HEK293 (cell line): ENCODE measurements around the gene CASP8AP2.

Experiments
- KLF1 ChIP-seq: fragments of 450-650 bp; formaldehyde crosslinking; IDR thresholded peaks from 2 replicates; pipeline ENCODE4 v1.5.1; 2016; ENCODE audit warnings: missing biosample characterization, missing genetic modification characterization
- MYNN ChIP-seq: fragments of 450-650 bp; formaldehyde crosslinking; IDR thresholded peaks from 2 replicates; pipeline ENCODE4 v1.5.1; 2016; ENCODE audit warnings: missing biosample characterization, missing genetic modification characterization, borderline replicate concordance
- OVOL3 ChIP-seq: fragments of 450-650 bp; formaldehyde crosslinking; IDR thresholded peaks from 2 replicates; pipeline ENCODE4 v1.5.1; 2016; ENCODE audit warnings: missing biosample characterization, missing genetic modification characterization
- PRDM4 ChIP-seq: fragments of 450-650 bp; formaldehyde crosslinking; IDR thresholded peaks from 2 replicates; pipeline ENCODE4 v1.5.1; 2017; ENCODE audit warnings: missing biosample characterization, missing genetic modification characterization
- RBAK ChIP-seq: fragments of 450-650 bp; formaldehyde crosslinking; IDR thresholded peaks from 2 replicates; pipeline ENCODE4 v1.5.1; 2016; ENCODE audit warnings: missing biosample characterization, missing genetic modification characterization
- SALL2 ChIP-seq: fragments of 450-650 bp; formaldehyde crosslinking; IDR thresholded peaks from 2 replicates; pipeline ENCODE4 v1.5.0; 2017; ENCODE audit warnings: missing biosample characterization, mild to moderate bottlenecking, missing genetic modification characterization, borderline replicate concordance
- ZBTB20 ChIP-seq: fragments of 450-650 bp; formaldehyde crosslinking; IDR thresholded peaks from 2 replicates; pipeline ENCODE4 v1.5.1; 2016; ENCODE audit warnings: missing biosample characterization, missing genetic modification characterization
- ZBTB7A ChIP-seq: fragments of 450-650 bp; formaldehyde crosslinking; IDR thresholded peaks from 2 replicates; pipeline ENCODE4 v1.5.1; 2016; ENCODE audit warnings: low read depth, missing biosample characterization, missing genetic modification characterization
- ZBTB8A ChIP-seq: fragments of 450-650 bp; formaldehyde crosslinking; IDR thresholded peaks from 2 replicates; pipeline ENCODE4 v1.5.1; 2016; ENCODE audit warnings: missing biosample characterization, missing genetic modification characterization
- ZEB2 ChIP-seq: fragments of 450-650 bp; formaldehyde crosslinking; IDR thresholded peaks from 2 replicates; pipeline ENCODE4 v1.5.1; 2016; ENCODE audit warnings: missing biosample characterization, missing genetic modification characterization
- ZFP37 ChIP-seq: fragments of 450-650 bp; formaldehyde crosslinking; IDR thresholded peaks from 2 replicates; pipeline ENCODE4 v1.5.1; 2016; ENCODE audit warnings: missing biosample characterization, missing genetic modification characterization
- ZNF10 ChIP-seq: fragments of 450-650 bp; formaldehyde crosslinking; IDR thresholded peaks from 2 replicates; pipeline ENCODE4 v1.5.1; 2017; ENCODE audit warnings: missing biosample characterization, missing genetic modification characterization
- ZNF121 ChIP-seq: fragments of 450-650 bp; formaldehyde crosslinking; IDR thresholded peaks from 2 replicates; pipeline ENCODE4 v1.5.1; 2016; ENCODE audit warnings: missing biosample characterization, missing genetic modification characterization
- ZNF184 ChIP-seq: fragments of 450-650 bp; IDR thresholded peaks from 2 replicates; pipeline ENCODE4 v1.5.1; 2018; ENCODE audit warnings: missing biosample characterization, mild to moderate bottlenecking, missing genetic modification characterization
- ZNF19 ChIP-seq: fragments of 450-650 bp; formaldehyde crosslinking; IDR thresholded peaks from 2 replicates; pipeline ENCODE4; 2016; ENCODE audit warnings: missing biosample characterization, missing genetic modification characterization, low read depth
- ZNF24 ChIP-seq: fragments of 450-650 bp; formaldehyde crosslinking; IDR thresholded peaks from 2 replicates; pipeline ENCODE4 v1.5.1; 2016; ENCODE audit warnings: missing biosample characterization, missing genetic modification characterization
- ZNF302 ChIP-seq: fragments of 450-650 bp; formaldehyde crosslinking; IDR thresholded peaks from 2 replicates; pipeline ENCODE4 v1.5.1; 2016; ENCODE audit warnings: missing biosample characterization, missing genetic modification characterization, low read depth
- ZNF416 ChIP-seq: fragments of 450-650 bp; formaldehyde crosslinking; IDR thresholded peaks from 2 replicates; pipeline ENCODE4 v1.5.1; 2016; ENCODE audit warnings: missing biosample characterization, missing genetic modification characterization
- ZNF433 ChIP-seq: fragments of 450-650 bp; formaldehyde crosslinking; IDR thresholded peaks from 2 replicates; pipeline ENCODE4 v1.5.1; 2016; ENCODE audit warnings: missing biosample characterization, missing genetic modification characterization, low read depth
- ZNF449 ChIP-seq: fragments of 450-650 bp; formaldehyde crosslinking; IDR thresholded peaks from 2 replicates; pipeline ENCODE4 v1.5.1; 2017; ENCODE audit warnings: missing biosample characterization, mild to moderate bottlenecking, missing genetic modification characterization, moderate library complexity
- ZNF521 ChIP-seq: fragments of 450-650 bp; formaldehyde crosslinking; IDR thresholded peaks from 2 replicates; pipeline ENCODE4 v1.5.1; 2017; ENCODE audit warnings: missing biosample characterization, mild to moderate bottlenecking, missing genetic modification characterization
- ZNF530 ChIP-seq: fragments of 450-650 bp; formaldehyde crosslinking; IDR thresholded peaks from 2 replicates; pipeline ENCODE4 v1.5.1; 2016; ENCODE audit warnings: low read depth, missing biosample characterization, missing genetic modification characterization
- ZNF555 ChIP-seq: fragments of 450-650 bp; formaldehyde crosslinking; conservative IDR thresholded peaks from 2 replicates; pipeline ENCODE4 v1.5.1; 2017; ENCODE audit warnings: missing biosample characterization, mild to moderate bottlenecking, missing genetic modification characterization, inconsistent platforms
- ZNF660 ChIP-seq: fragments of 450-650 bp; IDR thresholded peaks from 2 replicates; pipeline ENCODE4 v1.5.1; 2018; ENCODE audit warnings: missing biosample characterization, mild to moderate bottlenecking, missing genetic modification characterization
- ZNF768 ChIP-seq: fragments of 450-650 bp; formaldehyde crosslinking; IDR thresholded peaks from 2 replicates; pipeline ENCODE4 v1.5.1; 2018; ENCODE audit warnings: missing biosample characterization, mild to moderate bottlenecking, missing genetic modification characterization
- ZNF837 ChIP-seq: fragments of 450-650 bp; formaldehyde crosslinking; IDR thresholded peaks from 2 replicates; pipeline ENCODE4 v1.5.1; 2016; ENCODE audit warnings: missing biosample characterization, missing genetic modification characterization
- TF ChIP-seq, protein P1 (sequence below): fragments of 450-650 bp; formaldehyde crosslinking; conservative IDR thresholded peaks from 2 replicates; pipeline ENCODE4 v1.5.1; 2016; ENCODE audit warnings: low read depth, missing biosample characterization, missing genetic modification characterization
- TF ChIP-seq, protein P2 (sequence below): sonication (generic); formaldehyde crosslinking; IDR thresholded peaks from 2 replicates; pipeline ENCODE4 v1.8.1; 2022; ENCODE audit warnings: mild to moderate bottlenecking, moderate library complexity, missing genetic modification reagents

Gene CASP8AP2

GRCh38 chr6:89829472-89830169, at the start of gene CASP8AP2 (continued):
- TF ChIP-seq ZNF433 (tag by site-specific recombination), result no peak
- TF ChIP-seq ZNF121, result 0 out of 2 replicates have a peak, but pooled peaks have one; percentile 41
- TF ChIP-seq, protein P1, sequence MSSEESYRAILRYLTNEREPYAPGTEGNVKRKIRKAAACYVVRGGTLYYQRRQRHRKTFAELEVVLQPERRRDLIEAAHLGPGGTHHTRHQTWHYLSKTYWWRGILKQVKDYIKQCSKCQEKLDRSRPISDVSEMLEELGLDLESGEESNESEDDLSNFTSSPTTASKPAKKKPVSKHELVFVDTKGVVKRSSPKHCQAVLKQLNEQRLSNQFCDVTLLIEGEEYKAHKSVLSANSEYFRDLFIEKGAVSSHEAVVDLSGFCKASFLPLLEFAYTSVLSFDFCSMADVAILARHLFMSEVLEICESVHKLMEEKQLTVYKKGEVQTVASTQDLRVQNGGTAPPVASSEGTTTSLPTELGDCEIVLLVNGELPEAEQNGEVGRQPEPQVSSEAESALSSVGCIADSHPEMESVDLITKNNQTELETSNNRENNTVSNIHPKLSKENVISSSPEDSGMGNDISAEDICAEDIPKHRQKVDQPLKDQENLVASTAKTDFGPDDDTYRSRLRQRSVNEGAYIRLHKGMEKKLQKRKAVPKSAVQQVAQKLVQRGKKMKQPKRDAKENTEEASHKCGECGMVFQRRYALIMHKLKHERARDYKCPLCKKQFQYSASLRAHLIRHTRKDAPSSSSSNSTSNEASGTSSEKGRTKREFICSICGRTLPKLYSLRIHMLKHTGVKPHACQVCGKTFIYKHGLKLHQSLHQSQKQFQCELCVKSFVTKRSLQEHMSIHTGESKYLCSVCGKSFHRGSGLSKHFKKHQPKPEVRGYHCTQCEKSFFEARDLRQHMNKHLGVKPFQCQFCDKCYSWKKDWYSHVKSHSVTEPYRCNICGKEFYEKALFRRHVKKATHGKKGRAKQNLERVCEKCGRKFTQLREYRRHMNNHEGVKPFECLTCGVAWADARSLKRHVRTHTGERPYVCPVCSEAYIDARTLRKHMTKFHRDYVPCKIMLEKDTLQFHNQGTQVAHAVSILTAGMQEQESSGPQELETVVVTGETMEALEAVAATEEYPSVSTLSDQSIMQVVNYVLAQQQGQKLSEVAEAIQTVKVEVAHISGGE (tag by site-specific recombination), result 0 out of 2 replicates have a peak, but pooled peaks have one; percentile 24
- peak; percentile 38; the same call in 1 of the 2 replicates for TF ChIP-seq ZNF24 (tag by site-specific recombination)
- TF ChIP-seq OVOL3 (tag by site-specific recombination), result no peak
- no peak for TF ChIP-seq ZNF302 (tag by site-specific recombination)
- TF ChIP-seq SALL2, result no peak
- TF ChIP-seq ZNF530, result no peak
- peak; percentile 59 for TF ChIP-seq KLF1 (tag by site-specific recombination)
- peak; percentile 85; the same call in 1 of the 2 replicates for TF ChIP-seq ZBTB20 (tag by site-specific recombination)
- TF ChIP-seq ZNF416, result no peak
- TF ChIP-seq ZFP37 (tag by site-specific recombination), result no peak
- no peak for TF ChIP-seq ZNF184 (tag by site-specific recombination)
- TF ChIP-seq, protein P2, sequence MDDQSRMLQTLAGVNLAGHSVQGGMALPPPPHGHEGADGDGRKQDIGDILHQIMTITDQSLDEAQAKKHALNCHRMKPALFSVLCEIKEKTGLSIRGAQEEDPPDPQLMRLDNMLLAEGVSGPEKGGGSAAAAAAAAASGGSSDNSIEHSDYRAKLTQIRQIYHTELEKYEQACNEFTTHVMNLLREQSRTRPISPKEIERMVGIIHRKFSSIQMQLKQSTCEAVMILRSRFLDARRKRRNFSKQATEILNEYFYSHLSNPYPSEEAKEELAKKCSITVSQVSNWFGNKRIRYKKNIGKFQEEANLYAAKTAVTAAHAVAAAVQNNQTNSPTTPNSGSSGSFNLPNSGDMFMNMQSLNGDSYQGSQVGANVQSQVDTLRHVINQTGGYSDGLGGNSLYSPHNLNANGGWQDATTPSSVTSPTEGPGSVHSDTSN (CRISPR knock-in tag), result peak; percentile 58; the same call in 1 of the 2 replicates
- TF ChIP-seq ZBTB8A (tag by site-specific recombination), result peak; percentile 67
- TF ChIP-seq MYNN (tag by site-specific recombination), result no peak
- TF ChIP-seq ZNF521, result no peak
- no peak for TF ChIP-seq ZNF19
- no peak for TF ChIP-seq ZNF837 (tag by site-specific recombination)
- no peak for TF ChIP-seq RBAK (tag by site-specific recombination)
- TF ChIP-seq ZNF768, result no peak
- peak; percentile 58; the same call in 1 of the 2 replicates for TF ChIP-seq ZEB2 (tag by site-specific recombination)
- no peak for TF ChIP-seq ZBTB7A (tag by site-specific recombination)
- TF ChIP-seq ZNF449 (tag by site-specific recombination), result peak; percentile 21; the same call in 1 of the 2 replicates
- no peak for TF ChIP-seq ZNF555 (tag by site-specific recombination)
- TF ChIP-seq ZNF10 (tag by site-specific recombination), result no peak
- TF ChIP-seq PRDM4 (tag by site-specific recombination), result no peak; the same call in 1 of the 2 replicates
- TF ChIP-seq ZNF660 (tag by site-specific recombination), result 0 out of 2 replicates have a peak, but pooled peaks have one; percentile 9
